DOHH2 (cell line): Measurements from ENCODE around the gene KIAA0513.

Experiments used
- H3F3A ChIP-seq: fragments of 200-600 bp; sonication (generic), shearing (Covaris generic); 2 replicates; pipeline ENCODE4 v1.6.0; 2016; ENCODE audit warnings: antibody characterized with exemption, mild to moderate bottlenecking; ENCODE audit not compliant: control insufficient read depth, insufficient read depth
- H3K27ac ChIP-seq: fragments of 200-600 bp; sonication (generic); 2 replicates; pipeline ENCODE4 v1.5.1; 2014; ENCODE audit warnings: low read depth, mild to moderate bottlenecking, low read length, moderate library complexity
- H3K27me3 ChIP-seq: fragments of 200-600 bp; sonication (generic); 2 replicates; pipeline ENCODE4 v1.6.1; 2014; ENCODE audit warnings: mild to moderate bottlenecking, low read length, mixed read lengths; ENCODE audit not compliant: control insufficient read depth
- H3K36me3 ChIP-seq: fragments of 200-600 bp; sonication (generic); 2 replicates; pipeline ENCODE4 v1.6.1; 2014; ENCODE audit warnings: mild to moderate bottlenecking, low read length, moderate library complexity, mixed read lengths; ENCODE audit not compliant: control insufficient read depth
- H3K4me1 ChIP-seq: fragments of 200-600 bp; sonication (generic); 2 replicates; pipeline ENCODE4 v1.6.1; 2014; ENCODE audit warnings: mild to moderate bottlenecking, low read length, mixed read lengths; ENCODE audit not compliant: control insufficient read depth
- H3K4me2 ChIP-seq: fragments of 200-600 bp; sonication (generic); 2 replicates; pipeline ENCODE4 v1.6.0; 2014; ENCODE audit warnings: mild to moderate bottlenecking, low read length, moderate library complexity
- H3K4me3 ChIP-seq: fragments of 200-600 bp; sonication (generic); 2 replicates; pipeline ENCODE4 v1.5.1; 2014; ENCODE audit warnings: mild to moderate bottlenecking, low read length, mixed read lengths
- H3K79me2 ChIP-seq: fragments of 200-600 bp; sonication (generic); 2 replicates; pipeline ENCODE4 v1.6.1; 2014; ENCODE audit warnings: mild to moderate bottlenecking, low read length, mixed read lengths; ENCODE audit not compliant: control insufficient read depth
- H3K9me2 ChIP-seq: fragments of 200-600 bp; sonication (generic); replicated peaks from 2 replicates; pipeline ENCODE4 v1.6.1; 2014; ENCODE audit warnings: mild to moderate bottlenecking, low read length, mixed read lengths; ENCODE audit not compliant: control insufficient read depth
- H3K9me3 ChIP-seq: fragments of 200-600 bp; sonication (generic); 2 replicates; pipeline ENCODE4 v1.6.1; 2014; ENCODE audit warnings: antibody characterized with exemption, low read length, mixed read lengths; ENCODE audit not compliant: control insufficient read depth, insufficient read depth
- H4K20me1 ChIP-seq: fragments of 200-600 bp; sonication (generic); 2 replicates; pipeline ENCODE4 v1.6.0; 2014; ENCODE audit warnings: low read depth, mild to moderate bottlenecking, antibody characterized with exemption, low read length, moderate library complexity; ENCODE audit not compliant: control insufficient read depth, insufficient read depth
- EZH2phosphoT487 ChIP-seq: fragments of 200-600 bp; sonication (generic); IDR thresholded peaks from 2 replicates; pipeline ENCODE4 v1.6.1; 2017; ENCODE audit warnings: borderline replicate concordance, mild to moderate bottlenecking, antibody characterized with exemption, low read length, moderate library complexity, mixed read lengths
- TF ChIP-seq, protein P1 (sequence below): fragments of 200-600 bp; sonication (generic); IDR thresholded peaks from one replicate; pipeline ENCODE4 v1.5.1; 2014; ENCODE audit warnings: antibody characterized with exemption, mild to moderate bottlenecking, low read depth, low read length; ENCODE audit not compliant: poor library complexity, severe bottlenecking

The KIAA0513 gene

GRCh38 chr16:85026703-85027102, 892 bp upstream of the KIAA0513 start:
- H3K27me3 ChIP-seq: peaks cover 26% of the 10 kb centered on the region
- H3K79me2 ChIP-seq: no peaks in the 10 kb centered on the region
- H3K36me3 ChIP-seq: no peaks in the 10 kb centered on the region
- peak overlapping the region; percentile 76 for H3K4me2 ChIP-seq
- no peaks in the 10 kb centered on the region for H4K20me1 ChIP-seq
- no peaks in the 10 kb centered on the region for H3K9me2 ChIP-seq
- H3F3A ChIP-seq: no peaks in the 10 kb centered on the region
- H3K4me1 ChIP-seq: peaks cover 12% of the 10 kb centered on the region
- H3K4me3 ChIP-seq: peak overlapping the region; percentile 77
- TF ChIP-seq, protein P1, sequence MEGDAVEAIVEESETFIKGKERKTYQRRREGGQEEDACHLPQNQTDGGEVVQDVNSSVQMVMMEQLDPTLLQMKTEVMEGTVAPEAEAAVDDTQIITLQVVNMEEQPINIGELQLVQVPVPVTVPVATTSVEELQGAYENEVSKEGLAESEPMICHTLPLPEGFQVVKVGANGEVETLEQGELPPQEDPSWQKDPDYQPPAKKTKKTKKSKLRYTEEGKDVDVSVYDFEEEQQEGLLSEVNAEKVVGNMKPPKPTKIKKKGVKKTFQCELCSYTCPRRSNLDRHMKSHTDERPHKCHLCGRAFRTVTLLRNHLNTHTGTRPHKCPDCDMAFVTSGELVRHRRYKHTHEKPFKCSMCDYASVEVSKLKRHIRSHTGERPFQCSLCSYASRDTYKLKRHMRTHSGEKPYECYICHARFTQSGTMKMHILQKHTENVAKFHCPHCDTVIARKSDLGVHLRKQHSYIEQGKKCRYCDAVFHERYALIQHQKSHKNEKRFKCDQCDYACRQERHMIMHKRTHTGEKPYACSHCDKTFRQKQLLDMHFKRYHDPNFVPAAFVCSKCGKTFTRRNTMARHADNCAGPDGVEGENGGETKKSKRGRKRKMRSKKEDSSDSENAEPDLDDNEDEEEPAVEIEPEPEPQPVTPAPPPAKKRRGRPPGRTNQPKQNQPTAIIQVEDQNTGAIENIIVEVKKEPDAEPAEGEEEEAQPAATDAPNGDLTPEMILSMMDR: no peak
- no peak overlapping the region for H3K27ac ChIP-seq
- H3K9me3 ChIP-seq: no peaks in the 10 kb centered on the region

DNA sequence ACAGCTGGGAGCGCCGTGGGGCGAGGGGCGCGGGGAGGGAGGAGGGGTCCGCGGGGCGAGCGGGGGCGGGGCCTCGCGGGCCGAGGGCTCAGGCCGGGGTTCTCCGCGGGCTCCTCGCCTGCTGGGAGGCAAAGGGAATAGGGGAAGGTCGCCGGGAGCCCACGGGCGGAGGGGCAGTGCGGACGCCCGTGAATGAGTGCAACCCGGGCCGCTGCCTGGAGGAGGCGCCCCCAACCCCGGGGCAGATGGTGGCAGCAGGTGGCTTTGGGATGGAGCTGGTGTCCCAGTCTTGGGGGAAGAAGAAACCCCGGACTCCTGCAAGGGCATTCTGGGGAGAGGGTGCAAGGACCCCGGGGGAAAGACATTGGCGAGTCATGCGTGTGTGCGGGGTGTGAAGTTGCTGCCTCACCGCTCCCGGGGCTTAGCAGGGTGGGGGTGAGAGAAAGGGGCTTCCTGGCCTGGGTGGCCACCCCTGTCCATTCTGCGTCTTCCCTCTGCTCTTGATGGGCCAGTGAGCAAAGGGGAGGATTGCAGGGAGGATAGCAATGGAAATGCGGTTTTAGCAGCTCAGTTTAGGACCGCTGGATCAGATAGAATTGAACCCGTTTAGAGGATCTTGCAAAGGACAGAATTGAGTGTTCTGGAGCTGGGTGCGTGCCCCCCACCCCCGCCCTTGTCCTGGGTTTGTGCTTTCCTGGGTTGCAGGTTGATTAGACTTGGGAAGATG, 526 bp downstream of the KIAA0513 start:
- H3F3A ChIP-seq: no peaks in the 10 kb centered on the region
- H3K36me3 ChIP-seq: no peaks in the 10 kb centered on the region
- H3K9me2 ChIP-seq: no peaks in the 10 kb centered on the region
- H4K20me1 ChIP-seq: no peaks in the 10 kb centered on the region
- TF ChIP-seq, protein P1: peak; percentile 45
- peak; percentile 57; the same call in 1 of the 2 replicates for TF ChIP-seq EZH2phosphoT487
- H3K4me1 ChIP-seq: peaks cover 12% of the 10 kb centered on the region
- no peak overlapping the region for H3K27ac ChIP-seq
- no peaks in the 10 kb centered on the region for H3K9me3 ChIP-seq
- peak overlapping the region; percentile 76 for H3K4me2 ChIP-seq
- H3K4me3 ChIP-seq: peak overlapping the region; percentile 77
- no peaks in the 10 kb centered on the region for H3K79me2 ChIP-seq
- H3K27me3 ChIP-seq: peaks cover 26% of the 10 kb centered on the region

- H3K79me2 ChIP-seq: no peaks in the 10 kb centered on the region
- H3K9me2 ChIP-seq: no peaks in the 10 kb centered on the region
- H3K27me3 ChIP-seq: peaks cover 26% of the 10 kb centered on the region
- no peak overlapping the region for H3K27ac ChIP-seq
- 0 out of 2 replicates have a peak overlapping the region, but pooled peaks have one; percentile 76 for H3K4me2 ChIP-seq
- H3K4me1 ChIP-seq: peaks cover 12% of the 10 kb centered on the region
- H3K36me3 ChIP-seq: no peaks in the 10 kb centered on the region
- H3K9me3 ChIP-seq: no peaks in the 10 kb centered on the region
- no peaks in the 10 kb centered on the region for H4K20me1 ChIP-seq
- no peaks in the 10 kb centered on the region for H3F3A ChIP-seq
- no peak overlapping the region for H3K4me3 ChIP-seq
- TF ChIP-seq, protein P1: no peak
- TF ChIP-seq EZH2phosphoT487: no peak
Observed at GRCh38 chr16:85028685-85029407, 1.3 kb downstream of the KIAA0513 start.
